Transverse colon (tissue), 4 donors: ENCODE data around the gene PSTPIP2. TPM values are rescaled to one million over a fixed set of nuclear protein-coding genes. Genes with fewer than 3 reads are reported as not detected.

Source experiments
- DNase-seq: peaks from one replicate; pipeline ENCODE4 v3.0.0-alpha.2; 2019
- H3K27ac ChIP-seq, 4 donors: fragments of 200-600 bp; sonication (generic); 2 replicates each; pipeline ENCODE4 v1.5.1; 2016 to 2018; ENCODE audit warnings: inconsistent platforms in 4 of 4
- H3K27me3 ChIP-seq: fragments of 200-600 bp; sonication (generic); 2 replicates; pipeline ENCODE4 v1.5.1; 2017; ENCODE audit warnings: inconsistent platforms
- H3K36me3 ChIP-seq, 4 donors: fragments of 200-600 bp; sonication (generic); 2 replicates each; pipeline ENCODE4 v1.5.1; 2017 to 2019; ENCODE audit warnings: inconsistent platforms in 4 of 4
- H3K4me1 ChIP-seq, 4 donors: fragments of 200-600 bp; sonication (generic); 2 replicates each; pipeline ENCODE4 v1.5.1; 2017 to 2020; ENCODE audit warnings: inconsistent platforms in 4 of 4
- H3K4me3 ChIP-seq, 4 donors: fragments of 200-600 bp; sonication (generic); 1 replicate in 1 of 4; 2 replicates in 3 of 4; pipeline versions ENCODE4 v1.5.1 to v1.6.1; 2017 to 2019; ENCODE audit warnings: inconsistent platforms in 4 of 4
- H3K9me3 ChIP-seq, 2 donors: fragments of 200-600 bp; sonication (generic); 2 replicates each; pipeline ENCODE4 v1.5.1; 2017 to 2019; ENCODE audit warnings: inconsistent platforms in 2 of 2
- EP300 ChIP-seq: sonication (generic); formaldehyde crosslinking; IDR thresholded peaks from one replicate; pipeline ENCODE4 v1.6.1; 2017; ENCODE audit warnings: antibody characterized with exemption, low read depth
- POLR2A ChIP-seq: fragments of 450-650 bp; IDR thresholded peaks from one replicate; pipeline ENCODE4 v1.6.1; 2016; ENCODE audit warnings: antibody characterized with exemption, mild to moderate bottlenecking, moderate library complexity
- POLR2AphosphoS5 ChIP-seq, 3 donors: sonication (generic); formaldehyde crosslinking; IDR thresholded peaks; one replicate each; pipeline ENCODE4 v1.6.1; 2016; ENCODE audit warnings: antibody characterized with exemption in 3 of 3
- WGBS, 2 donors: methylation state at CpG; one replicate each; pipeline ENCODE4 v1.1.5; 2018; ENCODE audit warnings: low coverage in 1 of 2; 5-methylcytosine and 5-hydroxymethylcytosine counted together
- in situ Hi-C, 4 donors: fragments of 200-750 bp; cut with MboI; loops; one replicate each; pipeline versions ENCODE4 v1.15.0 to v1.15.1; 2017; ENCODE audit warnings: low sequenced_read_pairs in 3 of 4, low pct_ligation_motif_present in 1 of 4, low pct_unique_long_range_greater_than_20kb in 1 of 4
- intact Hi-C: fragments of 100-400 bp; cut with DNase I; formaldehyde crosslinking; loops from one replicate; pipeline ENCODE4 v1.15.1; 2023; ENCODE audit warnings: low total_unique reads
- total RNA-seq, 4 donors: library from RNA; depleted of rRNA; stranded (reverse); fragments of >200 nt; gene quantifications; one replicate each; pipeline ENCODE4 v1.1.0, GENCODE V29; 2016
- TF ChIP-seq, protein P1 (sequence below), 5 experiments: fragments of 200-600 bp in 3 of 5; fragments of 450-650 bp in 2 of 5; sonication (generic) in 3 of 5; IDR thresholded peaks; 1 replicate in 2 of 5; 2 replicates in 3 of 5; pipeline ENCODE4 v1.5.1; 2016 to 2017; ENCODE audit warnings: antibody characterized with exemption in 5 of 5, inconsistent platforms in 3 of 5, mild to moderate bottlenecking in 2 of 5, moderate library complexity in 1 of 5

Gene PSTPIP2
- total RNA-seq, 4 donors from 2014 or later, result 2.6 to 21.9 (median 8.7) TPM

DNA sequence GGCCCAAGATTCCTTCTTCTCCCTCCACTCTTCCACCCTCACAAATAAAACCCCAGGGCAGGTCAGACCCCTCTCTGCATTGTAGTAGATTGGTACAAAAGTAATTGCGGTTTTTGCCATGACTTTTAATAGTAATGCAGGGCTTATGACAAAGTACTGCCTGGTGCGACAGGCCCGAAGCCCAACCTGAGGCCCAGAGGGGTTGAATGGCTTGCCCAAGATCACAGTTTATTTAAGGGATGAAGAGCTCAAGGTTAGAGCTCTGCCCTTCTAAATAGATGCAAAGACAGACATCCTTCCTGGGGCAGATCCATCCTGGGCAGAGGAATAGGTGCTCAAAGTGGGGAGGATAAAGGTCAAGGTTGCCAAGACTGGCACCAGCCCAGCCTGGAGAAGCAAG, 899 bp upstream of the PSTPIP2 start:
- Histone ChIP-seq H3K4me1 (peaks cover 7 to 23% (median 17%) of the 10 kb centered on the region in 4 donors), H3K27ac (no peak overlapping the region), H3K4me3 (no peak overlapping the region), H3K27me3 (no peaks in the 10 kb centered on the region), H3K9me3 (no peaks in the 10 kb centered on the region), H3K36me3 (no peaks in the 10 kb centered on the region)
- DNase-seq, result no peak
- 67% methylated on average over 3 of the region's 3 CpGs; no CpG with 5 or more reads in 1 of the 2 donors for WGBS, 2 donors
- intact Hi-C loops, result no loop called here
- in situ Hi-C loops, result loop anchor here in 2 of 4 donors (10.0 kb wide), 2 partner anchors 108 to 128 kb away; partner anchors contain the start of gene EPG5 (in 1 of the 2)
- TF ChIP-seq EP300 (no peak), POLR2A (no peak), POLR2AphosphoS5 (IDR thresholded peaks at IDR 0.05) (no peak)
- TF ChIP-seq, protein P1, sequence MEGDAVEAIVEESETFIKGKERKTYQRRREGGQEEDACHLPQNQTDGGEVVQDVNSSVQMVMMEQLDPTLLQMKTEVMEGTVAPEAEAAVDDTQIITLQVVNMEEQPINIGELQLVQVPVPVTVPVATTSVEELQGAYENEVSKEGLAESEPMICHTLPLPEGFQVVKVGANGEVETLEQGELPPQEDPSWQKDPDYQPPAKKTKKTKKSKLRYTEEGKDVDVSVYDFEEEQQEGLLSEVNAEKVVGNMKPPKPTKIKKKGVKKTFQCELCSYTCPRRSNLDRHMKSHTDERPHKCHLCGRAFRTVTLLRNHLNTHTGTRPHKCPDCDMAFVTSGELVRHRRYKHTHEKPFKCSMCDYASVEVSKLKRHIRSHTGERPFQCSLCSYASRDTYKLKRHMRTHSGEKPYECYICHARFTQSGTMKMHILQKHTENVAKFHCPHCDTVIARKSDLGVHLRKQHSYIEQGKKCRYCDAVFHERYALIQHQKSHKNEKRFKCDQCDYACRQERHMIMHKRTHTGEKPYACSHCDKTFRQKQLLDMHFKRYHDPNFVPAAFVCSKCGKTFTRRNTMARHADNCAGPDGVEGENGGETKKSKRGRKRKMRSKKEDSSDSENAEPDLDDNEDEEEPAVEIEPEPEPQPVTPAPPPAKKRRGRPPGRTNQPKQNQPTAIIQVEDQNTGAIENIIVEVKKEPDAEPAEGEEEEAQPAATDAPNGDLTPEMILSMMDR (IDR thresholded peaks at IDR 0.05), result no peak

DNA sequence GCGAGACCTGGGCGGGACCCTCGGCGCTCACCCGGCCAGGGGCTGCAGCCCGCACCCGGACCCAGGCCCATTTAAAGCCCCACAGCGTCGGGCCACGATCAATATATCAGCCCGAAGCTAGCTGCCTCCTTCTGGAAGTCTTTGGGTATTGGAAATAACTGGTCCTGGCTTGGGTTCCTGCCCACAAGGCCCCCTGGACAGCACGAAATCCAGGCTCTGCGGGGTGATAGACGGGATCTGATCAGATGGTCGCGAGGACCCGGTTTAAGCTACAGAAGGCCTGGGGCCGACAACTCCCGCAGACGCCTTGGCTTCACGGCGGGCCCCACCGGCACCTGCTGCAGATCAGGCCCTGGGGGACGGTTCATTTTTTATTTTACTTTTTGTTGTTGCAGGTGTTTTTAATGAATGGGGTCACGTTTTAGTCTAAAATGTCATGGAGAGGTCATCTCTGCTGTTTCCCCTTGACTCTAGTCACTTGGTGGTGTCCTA, 362 bp upstream of the PSTPIP2 start:
- Histone ChIP-seq H3K27ac (peak overlapping the region in 3 of 4 donors; percentile 23 to 58 (median 48)), H3K4me1 (peaks cover 7 to 23% (median 17%) of the 10 kb centered on the region in 4 donors), H3K27me3 (no peaks in the 10 kb centered on the region), H3K9me3 (no peaks in the 10 kb centered on the region), H3K4me3 (peak overlapping the region; percentile 51 to 75 (median 59)), H3K36me3 (no peaks in the 10 kb centered on the region)
- WGBS, 2 donors, result 26 to 44% methylated on average over 9 to 25 of the region's 25 CpGs
- peak; percentile 4 for TF ChIP-seq POLR2A
- no peak for TF ChIP-seq POLR2AphosphoS5 (IDR thresholded peaks at IDR 0.05)
- in situ Hi-C loops, result loop anchor here in 2 of 4 donors (10.0 kb wide), 2 partner anchors 108 to 128 kb away; partner anchors contain the start of gene EPG5 (in 1 of the 2)
- no peak for DNase-seq
- intact Hi-C loops, result no loop called here

DNA sequence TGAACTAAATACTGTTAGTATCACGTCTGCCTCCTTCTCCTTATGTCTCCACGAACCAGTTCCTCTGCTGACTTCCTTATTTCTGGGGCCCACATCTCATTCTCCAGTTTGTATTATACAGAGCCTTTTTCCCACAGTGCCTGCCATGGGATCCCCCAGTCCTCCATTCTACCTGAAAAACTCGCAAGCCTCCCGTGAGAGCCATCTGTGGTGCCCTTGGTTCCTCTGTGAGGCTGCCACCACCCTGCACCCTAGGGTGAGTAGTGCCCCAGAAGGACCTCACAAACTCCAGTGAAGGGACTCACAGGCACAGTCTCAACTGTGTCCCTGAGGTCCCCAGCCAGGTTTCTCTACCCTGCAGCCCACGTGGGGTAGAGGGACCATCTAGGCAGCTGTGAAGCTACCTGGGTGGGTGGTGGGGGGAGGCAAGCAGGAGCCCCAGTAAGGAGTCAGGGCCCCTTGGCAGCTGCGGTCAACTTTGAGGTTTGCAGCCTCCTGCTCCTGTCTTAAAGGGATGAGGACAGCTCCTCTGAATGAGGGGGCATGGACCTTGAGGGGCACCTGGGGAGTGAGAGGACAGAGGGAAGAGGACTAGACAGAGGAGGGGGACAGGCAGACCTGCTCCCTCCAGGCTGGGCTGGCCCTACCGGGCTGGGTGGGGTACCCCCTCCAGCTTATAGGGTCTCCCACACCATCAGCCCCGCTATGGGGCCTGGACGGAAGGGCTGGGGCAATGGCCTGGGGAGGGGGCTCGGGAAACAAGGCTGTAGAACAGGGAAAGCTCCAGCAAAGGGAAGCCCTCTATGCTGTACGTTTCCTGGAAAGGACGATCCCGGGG, 1.0 kb downstream of the PSTPIP2 start:
- H3K27ac ChIP-seq, result peak overlapping the region in 1 of 4 donors; percentile 48
- peak overlapping the region; percentile 51 to 75 (median 59) for H3K4me3 ChIP-seq
- TF ChIP-seq POLR2AphosphoS5 (IDR thresholded peaks at IDR 0.05), result no peak
- no peak for TF ChIP-seq EP300
- TF ChIP-seq, protein P1 (IDR thresholded peaks at IDR 0.05), result no peak
- no peak for TF ChIP-seq POLR2A
- intact Hi-C loops (no loop called here), in situ Hi-C loops (loop anchor here in 2 of 4 donors (10.0 kb wide), 2 partner anchors 106 to 126 kb away; partner anchors contain the start of gene EPG5 (in 1 of the 2))
- WGBS, 2 donors, result 21 to 49% methylated on average over 2 to 12 of the region's 13 CpGs
- peaks cover 7 to 23% (median 17%) of the 10 kb centered on the region in 4 donors for H3K4me1 ChIP-seq
- H3K9me3 ChIP-seq, result no peaks in the 10 kb centered on the region
- H3K36me3 ChIP-seq, result no peaks in the 10 kb centered on the region
- H3K27me3 ChIP-seq, result no peaks in the 10 kb centered on the region
- no peak for DNase-seq

DNA sequence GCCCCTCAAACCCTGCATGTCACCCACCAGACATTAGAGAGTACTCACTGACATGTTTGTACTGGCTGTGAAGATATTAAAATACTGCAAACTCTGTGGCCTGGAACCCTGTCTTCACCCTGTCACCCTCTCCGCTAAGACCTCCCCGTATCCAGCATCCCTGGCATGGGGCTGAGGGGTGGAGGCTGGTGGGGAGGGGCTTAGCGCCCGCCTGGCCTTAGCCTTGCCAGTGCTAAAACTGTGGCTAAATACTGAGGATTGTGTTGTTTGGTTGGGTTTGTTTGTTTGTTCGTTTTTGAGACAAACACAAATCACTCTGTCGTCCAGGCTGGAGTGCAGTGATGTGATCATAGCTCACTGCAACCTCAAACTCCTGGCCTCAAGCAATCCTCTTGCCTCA, 1.8 kb downstream of the PSTPIP2 start:
- Histone ChIP-seq H3K9me3 (no peaks in the 10 kb centered on the region), H3K4me3 (no peak overlapping the region), H3K4me1 (peaks cover 7 to 23% (median 17%) of the 10 kb centered on the region in 4 donors), H3K27ac (no peak overlapping the region), H3K27me3 (no peaks in the 10 kb centered on the region), H3K36me3 (no peaks in the 10 kb centered on the region)
- intact Hi-C loops, result no loop called here
- in situ Hi-C loops, result loop anchor here in 2 of 4 donors (10.0 kb wide), 2 partner anchors 105 to 125 kb away; partner anchors contain the start of gene EPG5 (in 1 of the 2)
- no peak for TF ChIP-seq POLR2AphosphoS5 (IDR thresholded peaks at IDR 0.05)
- TF ChIP-seq EP300, result no peak
- TF ChIP-seq, protein P1 (IDR thresholded peaks at IDR 0.05), result no peak
- no peak for TF ChIP-seq POLR2A
- DNase-seq, result no peak
- 79% methylated on average over 6 of the region's 6 CpGs; no CpG with 5 or more reads in 1 of the 2 donors for WGBS, 2 donors
